NCI-H526 treated with DMSO at 0.1 percent for 48 hours (cell line): ENCODE results near the gene ZNF423.

Experiments
- DNase-seq: peaks from one replicate; lab custom pipeline; 2025; lab: John Stamatoyannopoulos, UW

ZNF423 gene

DNA sequence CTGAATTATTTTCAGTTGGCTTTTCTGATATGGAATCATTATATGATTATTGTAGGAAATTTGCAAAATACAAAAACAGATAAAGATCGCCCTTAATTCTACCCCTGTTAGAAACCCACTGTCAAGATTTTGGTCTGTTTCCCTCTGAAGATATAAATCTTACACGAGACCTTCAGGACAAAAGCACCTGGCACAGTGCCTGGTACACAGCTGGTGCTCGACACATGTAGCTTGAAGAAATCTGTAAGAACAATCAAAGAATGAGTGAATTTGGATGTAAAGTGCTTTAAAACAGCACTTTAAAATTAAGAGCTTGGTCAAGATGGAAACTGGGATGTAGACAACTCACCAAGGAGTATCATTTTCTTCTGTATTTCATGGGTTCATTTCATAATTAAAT lies 301.2 kb downstream of the ZNF423 start:
- DNase-seq, result no peak

DNA sequence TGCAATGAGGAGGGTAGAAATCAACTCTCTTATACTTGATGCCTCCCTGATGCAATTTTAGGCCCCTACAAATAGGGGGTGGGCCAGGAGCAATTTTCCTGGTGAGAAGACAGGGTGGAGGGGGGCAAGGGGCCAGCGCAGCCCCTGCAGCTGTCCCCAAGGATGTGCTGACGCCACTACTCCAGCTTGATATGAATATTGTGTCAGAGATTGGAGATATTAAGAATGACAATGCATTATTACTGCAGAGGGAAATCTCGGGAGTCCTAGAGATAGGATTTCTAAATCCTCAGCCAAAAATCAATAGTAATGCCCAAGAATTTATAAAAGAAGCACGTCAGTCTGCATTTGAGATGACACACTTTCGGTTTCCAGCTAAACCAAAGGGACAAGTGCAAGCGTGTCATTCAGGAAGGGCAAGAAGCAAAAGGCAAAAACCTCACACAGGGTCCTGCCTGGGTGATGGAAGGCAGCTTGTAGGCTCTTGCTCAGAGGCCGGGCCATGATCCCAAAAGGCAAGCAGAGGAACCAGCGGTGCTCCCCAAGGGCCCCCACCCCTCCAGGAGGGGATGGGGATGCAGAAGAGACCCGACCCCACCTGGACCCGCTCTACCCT lies 303.5 kb downstream of the ZNF423 start:
- no peak for DNase-seq

DNA sequence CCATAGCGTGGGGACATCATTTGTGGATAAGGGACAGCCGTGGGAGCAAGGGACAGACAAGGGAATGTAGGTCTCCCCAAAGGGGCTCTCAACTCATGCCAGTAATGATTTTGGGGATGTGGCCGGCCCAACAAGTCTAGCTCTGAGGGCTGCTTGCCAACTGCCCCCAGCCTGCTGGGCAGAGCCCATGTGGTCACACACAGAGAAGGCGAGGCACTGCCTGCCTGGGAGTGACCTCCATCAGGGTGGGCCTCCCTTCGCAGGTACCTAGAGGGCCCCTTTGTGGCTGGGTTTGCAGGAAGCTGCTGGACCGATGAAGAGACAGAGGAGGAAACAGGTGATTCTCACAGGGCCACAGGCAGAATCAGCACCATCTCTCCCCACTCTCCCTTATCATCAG lies 305.2 kb downstream of the ZNF423 start:
- no peak for DNase-seq

DNA sequence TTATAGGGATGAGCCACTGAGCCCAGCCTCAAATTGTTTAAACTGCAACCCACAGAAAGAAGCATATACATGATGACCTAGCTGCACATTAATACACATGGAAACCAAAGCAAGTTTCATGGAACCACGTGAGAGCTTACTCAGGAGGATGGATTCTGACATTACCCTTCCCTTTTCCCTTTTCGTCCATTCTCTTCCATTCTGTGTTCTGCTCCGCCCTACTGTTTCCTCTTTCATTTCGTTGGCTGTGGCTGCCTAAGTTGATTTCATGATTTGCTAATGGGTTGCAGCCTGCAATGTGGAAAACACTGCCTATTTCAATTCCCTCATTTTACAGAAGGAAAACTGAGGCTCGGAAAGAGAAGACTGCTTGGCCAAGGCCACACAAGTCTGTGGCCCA lies 305.8 kb downstream of the ZNF423 start:
- no peak for DNase-seq

DNA sequence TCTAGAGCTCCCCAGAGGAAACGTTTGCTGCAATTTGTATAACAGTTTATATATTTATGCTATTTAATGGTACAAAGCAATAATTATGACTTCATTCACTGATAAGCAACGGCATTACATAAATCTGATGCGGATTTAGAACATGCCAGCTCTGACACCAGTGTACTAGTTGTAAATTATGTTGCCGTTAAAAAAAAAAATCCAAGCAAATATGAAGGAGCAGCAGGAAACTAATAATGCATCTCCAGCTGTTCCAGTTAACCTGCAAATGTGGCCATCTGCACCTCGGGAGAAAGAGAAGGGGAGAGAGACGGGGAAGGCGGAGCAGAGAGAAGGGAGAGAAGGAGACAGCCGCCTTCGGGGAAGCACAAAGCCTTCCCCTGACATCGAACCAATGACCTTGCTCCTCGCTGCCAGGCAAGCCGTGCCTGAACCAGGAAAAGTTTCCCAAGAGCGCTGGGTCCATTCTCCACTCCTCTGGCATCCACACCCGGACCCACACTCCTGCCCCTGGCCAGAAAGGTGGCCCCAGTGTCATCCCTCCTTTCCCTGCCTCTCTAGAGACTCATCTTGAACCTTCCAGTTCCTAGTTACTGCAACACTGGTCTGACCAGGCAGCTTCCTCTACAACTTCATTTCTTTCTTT lies 307.5 kb downstream of the ZNF423 start:
- DNase-seq, result no peak

DNA sequence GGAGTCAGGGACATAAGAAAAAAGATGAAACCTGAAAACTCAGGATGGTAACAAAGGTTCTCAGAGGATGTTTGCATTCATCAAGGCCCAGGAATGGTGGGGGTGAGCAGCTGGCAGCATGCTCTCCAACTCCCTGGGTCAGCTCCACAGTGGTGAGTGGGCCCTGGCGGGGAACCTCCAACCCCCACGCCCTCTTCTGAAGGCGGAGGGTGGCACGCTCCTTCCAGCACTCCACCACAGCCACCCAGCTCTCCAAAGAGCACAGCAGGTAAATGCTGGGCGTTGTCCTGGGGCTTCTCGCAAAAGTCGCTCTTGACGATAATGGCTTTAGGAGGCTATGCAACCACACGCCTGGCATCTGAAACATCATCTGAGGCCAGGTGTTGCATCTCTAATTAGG lies 308.5 kb downstream of the ZNF423 start:
- DNase-seq, result no peak

DNA sequence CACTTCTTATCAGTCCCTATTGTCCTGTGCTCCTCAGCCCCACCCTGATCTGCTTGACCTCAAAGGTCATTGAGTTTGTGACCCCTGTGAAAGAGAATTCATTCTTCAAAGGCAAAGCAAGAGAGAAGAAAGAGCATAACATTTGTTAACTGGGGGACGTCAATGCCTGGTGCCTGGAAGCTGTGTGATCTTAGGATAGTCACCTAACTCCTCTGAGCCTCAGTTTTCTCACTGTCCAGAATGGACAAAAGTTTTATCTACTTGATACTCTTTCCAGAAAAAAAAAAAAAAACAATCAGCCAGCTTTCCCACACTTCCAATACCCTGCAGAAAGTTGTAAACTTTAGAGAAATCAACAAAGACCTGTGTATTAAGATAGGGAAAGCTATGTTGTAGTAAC lies 309.2 kb downstream of the ZNF423 start:
- no peak for DNase-seq

DNA sequence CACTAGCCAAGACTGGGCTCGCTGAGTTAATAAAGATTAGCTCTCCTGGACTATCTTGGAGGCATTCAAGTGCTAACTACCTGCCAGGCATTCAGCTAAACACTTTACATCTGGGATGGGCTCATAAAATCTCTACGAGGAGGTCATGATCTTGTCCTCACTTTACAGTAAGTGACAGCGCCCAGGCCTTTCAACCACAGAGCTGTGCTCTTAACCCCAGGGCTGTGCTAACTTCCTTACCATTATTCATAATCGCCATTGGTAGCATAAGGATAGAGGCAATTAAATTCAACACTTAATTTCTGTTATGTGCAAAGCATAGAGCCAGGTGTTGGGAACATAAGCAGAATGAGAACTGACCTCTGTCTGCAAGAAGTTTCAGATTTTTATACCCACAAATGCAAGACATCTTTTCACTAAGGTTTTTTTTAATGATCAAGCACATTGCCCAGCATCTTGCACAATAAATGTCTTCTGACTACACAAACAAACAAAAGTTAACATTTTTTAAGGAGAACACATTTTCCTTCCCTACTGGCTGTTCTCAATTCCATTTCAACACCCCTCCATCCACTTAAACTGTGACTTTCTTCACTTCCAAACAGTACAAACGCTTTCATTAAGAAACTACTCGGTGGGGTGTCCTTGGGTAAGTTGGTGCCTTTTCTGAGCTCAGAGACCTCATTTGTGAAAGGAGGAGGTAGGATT lies 310.0 kb downstream of the ZNF423 start:
- no peak for DNase-seq

DNA sequence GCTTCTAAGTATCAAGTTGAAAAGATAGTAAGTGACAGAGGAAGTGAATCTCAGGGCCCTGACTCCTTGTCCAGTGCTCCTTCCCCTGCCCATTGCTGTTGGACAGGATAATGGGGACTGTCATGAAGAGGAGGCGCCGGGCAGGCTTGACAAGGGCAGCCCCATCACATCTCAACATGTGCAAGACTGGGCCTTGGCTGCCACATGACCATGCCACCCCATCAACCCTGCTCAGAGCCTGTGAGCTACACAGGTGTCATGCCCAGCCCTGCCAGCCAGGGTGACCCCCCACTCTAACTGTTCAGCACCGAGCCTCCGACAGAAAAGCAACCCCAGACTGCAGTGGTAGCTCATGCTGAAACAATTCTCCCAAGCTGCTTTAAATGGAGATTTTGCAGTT lies 310.7 kb downstream of the ZNF423 start:
- DNase-seq, result no peak

DNA sequence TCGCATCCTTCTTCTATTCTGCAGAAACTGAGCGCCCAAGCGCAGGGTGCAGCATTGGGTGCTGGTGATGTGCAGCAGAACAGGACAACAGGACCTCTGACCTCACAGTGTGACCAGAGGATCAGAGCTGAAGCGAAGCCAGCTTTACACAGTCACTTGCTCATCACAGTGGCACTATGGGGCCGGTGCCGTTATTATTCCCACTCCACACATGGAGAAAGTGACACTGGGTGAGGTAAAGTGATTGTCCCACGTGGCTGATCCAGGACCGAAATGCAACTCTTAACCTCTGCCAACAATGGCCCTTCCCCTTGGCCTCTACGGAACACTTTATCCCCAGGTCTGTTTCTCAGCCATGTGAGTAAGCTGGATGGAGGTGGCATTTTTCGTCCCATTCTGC lies 311.1 kb downstream of the ZNF423 start:
- no peak for DNase-seq

DNA sequence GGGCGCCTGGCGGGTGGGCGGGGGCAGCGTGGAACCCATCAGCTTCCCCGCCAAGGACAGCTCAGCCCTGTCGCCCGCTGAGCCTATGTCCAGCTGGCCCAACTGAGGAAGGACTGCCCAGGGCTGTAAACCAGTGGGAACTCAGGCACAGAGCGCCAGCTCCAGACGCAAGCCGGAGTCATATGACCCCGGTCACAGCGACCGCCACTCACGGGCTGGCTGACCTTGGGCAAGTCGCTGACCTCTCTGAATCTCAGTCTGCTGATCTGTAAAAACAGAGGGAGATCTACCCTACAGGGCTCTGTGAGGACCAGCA lies 312.3 kb downstream of the ZNF423 start:
- DNase-seq, result no peak

DNA sequence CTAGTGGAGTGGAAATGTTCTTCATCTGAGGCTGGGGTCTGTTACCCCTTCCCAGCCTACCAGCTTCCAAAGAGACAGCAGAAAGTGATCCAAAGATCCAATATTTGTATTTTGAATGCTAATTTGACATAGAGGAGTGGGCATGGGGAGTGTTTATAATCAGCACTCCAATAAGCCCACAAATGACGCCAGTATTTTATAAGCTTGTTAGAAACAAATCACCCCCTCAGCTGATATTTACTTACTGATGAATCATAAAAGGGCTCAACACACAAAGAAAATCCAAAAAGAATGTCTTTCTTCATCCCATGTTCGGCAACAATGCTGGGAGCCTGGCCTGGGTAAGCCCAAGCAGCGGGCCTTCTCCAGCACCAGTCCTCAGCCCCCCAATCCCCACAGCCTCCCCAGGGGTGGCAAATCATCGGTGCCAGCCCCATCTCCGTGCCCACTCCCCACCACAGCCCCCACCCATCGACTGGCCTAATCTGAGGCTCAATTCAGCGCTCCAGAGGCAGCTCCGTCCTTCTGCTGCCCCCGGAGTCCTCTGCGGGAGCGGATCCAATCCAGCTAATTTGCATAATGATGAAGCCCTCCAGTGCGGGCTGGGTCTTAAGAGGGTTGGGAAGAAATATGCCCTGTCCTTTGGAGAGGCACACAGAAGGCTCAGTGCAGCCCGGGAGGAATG lies 312.8 kb downstream of the ZNF423 start:
- no peak for DNase-seq

DNA sequence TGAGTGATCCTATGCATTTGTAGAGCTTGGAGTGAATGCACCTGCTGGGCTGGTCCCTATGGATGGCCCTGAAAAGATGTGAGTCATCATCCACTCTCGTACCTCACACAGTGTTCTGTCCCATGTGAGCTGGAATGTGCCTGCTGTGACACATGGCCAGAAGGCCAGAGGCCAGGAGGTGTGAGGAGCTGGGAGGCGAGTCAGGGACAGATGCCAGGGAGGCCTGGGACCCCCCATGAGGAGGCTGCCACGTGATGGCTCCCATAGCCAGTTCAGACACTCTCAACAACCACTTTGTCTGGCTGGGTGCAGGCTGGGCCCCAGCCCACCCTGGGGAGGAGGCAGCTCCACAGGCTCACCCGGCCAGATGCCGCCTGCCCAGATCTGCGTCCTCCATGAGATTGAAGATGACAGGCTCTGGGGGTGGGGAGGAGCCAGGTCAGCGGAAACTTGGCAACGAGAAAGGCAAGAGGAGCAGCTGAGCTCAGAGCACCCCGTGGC lies 313.5 kb downstream of the ZNF423 start:
- no peak for DNase-seq

DNA sequence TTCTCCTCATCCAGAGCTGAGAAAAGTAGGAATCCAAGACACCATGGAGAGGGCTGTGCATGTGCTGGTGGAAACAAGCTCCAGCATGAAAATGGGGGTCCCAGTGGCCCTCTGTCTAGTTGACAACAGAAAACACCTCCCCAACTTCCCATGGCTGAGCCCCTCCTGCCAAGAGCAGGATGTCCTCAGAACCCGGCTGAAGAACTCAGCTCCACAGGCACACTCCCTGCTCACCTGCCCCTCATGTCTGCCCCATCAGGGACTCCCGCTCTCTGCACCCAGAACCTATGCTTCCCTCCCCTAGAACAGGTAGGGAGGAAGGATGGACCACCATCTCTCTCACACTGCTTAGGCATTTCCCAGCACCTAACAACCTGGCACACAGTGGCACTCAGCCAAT lies 315.1 kb downstream of the ZNF423 start:
- no peak for DNase-seq

DNA sequence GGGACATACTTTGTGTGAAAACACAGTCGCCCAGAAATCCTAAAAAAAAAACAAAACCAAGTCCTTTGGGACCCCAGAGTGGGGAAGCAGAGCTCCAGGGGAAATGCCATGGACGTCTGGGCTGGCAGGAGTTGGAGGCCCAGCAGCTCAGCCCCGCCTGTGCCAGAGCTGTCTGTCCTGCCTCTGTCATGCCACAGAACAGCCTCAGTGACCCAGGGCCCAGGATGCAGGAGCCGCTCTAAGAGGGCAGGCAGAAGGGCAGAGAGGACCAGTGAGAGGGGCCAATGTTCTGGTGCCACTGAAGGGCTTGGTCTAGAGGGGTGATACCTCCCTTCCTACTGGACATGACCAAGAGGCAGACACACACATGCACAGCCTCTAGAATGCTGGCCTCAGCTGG lies 316.2 kb downstream of the ZNF423 start:
- no peak for DNase-seq

DNA sequence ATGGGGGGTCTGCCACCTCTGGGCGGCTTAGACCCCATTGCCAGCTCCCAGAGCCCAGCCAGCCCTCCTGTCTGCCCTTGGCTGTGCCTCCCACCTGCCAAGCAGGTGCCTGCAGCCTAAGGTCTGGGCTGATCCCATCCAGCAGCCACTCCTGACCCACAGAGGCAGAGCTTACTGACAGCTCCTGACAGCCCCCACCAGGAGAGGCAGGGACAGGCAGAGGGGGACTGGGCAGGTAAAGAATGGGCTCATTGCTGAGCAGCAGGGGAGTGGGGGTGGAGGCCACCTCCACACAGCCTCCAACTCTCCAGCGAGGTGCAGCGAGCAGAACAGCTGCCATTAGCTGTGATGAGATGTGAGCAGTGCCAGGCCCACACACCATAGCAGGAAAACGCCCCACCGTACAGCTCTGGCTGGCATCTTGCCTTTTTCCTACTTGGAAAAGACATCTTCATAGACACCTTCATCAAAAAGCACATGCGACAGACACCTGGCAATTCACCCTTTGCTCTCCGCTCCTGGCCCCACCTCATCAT lies 317.9 kb downstream of the ZNF423 start:
- no peak for DNase-seq

DNA sequence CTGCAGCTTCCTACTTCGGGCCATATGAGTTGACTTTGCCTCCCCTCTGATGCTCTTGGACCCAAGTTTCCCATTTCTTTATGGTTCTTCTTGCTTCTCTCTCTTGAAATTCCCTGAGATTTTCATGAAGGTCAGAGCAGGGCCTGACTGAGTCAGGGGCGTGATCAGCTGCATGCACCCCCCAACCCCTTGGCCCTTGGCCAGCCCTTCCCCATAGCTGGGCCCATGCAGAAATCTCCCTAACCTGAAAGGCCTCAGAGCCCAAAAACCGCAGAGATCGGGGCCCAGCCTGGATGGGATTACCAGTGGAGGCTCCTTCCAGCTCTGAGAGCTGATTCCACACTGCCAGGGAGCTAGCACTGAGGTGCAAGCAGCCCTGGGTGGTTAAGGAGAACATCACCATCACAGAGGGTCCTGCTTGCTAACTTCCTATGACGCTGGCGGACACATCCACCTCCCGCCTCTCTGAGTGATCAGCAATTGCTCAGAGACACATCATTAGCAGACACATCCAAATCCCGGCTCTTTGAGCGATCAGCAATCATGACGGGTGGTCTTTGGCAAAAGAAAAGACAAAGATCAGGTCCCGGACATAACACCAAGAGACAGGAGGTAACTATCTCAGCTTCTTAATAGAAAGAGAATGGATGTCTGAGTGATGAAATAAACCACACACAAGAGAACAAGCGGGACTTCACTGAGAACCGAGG lies 320.9 kb downstream of the ZNF423 start:
- no peak for DNase-seq

DNA sequence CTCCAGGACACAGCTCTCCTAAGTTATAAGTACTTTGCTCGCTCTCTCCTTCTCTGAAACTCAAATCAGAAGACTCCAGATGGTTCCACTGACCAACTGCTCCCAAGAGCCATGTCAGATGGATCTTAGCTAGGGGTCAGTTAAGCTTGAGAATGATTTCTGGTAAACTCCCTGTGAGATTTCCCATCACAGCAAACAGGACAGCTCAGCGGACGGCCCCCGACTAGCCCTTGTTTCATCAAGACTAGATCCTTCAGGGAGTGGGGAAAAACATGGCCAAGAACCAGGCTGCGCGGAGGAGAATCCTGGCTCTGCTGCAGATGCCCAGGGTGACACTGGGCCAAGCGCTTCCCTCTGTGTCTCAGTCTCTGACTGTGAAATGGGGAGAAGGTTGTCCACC lies 322.5 kb downstream of the ZNF423 start:
- DNase-seq, result no peak

DNA sequence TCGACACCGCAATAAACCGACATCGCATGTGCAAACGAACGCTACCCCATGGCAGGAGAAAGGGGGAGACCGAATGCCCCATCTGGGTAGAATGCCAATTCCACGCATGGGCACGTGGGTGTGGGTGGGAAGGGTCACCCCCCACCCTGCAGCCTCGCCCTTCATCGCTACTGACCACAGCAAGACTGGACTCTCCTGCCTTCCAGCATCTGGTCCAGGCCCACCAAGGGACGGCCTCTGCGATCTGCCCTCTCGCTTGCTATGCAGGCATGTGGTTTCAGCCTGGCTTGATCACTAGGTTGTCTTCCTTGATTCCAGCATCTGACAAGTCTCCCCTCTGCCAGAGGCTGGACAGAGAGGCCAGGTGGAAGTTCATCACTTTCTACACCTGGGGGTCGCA lies 323.0 kb downstream of the ZNF423 start:
- DNase-seq, result no peak

DNA sequence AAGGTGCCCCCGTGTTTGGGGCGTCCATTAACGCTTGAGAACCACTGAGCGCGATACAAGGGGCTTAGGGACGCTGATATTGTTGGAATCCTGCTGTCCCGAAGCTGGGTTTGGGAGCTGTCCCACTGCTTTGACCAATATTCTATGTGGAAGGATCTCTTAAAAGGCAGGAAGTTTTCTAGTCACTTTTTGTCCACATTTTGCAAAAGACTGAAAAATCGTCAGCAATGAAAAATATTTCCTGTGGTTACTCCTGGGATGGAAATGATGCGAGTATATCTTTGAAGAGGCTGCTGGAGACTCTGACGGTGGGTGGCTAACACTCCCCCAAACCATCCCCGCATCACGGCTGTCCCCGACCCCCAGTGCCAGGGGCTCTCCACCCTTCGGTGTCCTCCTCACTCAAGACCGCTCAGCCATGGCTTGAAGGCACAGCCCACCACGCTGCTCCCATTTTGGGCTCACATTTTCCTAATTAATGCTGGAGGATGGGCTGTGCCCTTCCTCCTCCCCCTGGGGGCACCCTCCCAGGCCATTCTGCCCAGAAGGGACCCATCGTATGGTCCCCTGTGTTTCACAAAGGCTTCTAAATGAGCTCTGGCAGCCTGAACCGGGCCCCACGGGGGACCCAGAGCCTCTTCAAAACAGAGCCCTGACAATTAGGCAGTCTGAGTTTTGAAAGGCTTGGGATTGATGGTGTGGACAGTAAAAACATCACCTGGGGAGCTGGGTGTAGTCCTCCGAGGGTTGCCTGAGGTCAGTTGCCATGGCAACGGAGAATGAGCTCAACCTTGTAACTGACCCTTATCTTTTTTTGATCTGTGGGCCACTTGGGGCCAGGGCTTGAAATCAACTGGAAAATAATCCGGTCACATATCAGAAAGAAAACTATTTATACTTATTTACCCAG lies 323.7 kb downstream of the ZNF423 start:
- DNase-seq, result no peak

DNA sequence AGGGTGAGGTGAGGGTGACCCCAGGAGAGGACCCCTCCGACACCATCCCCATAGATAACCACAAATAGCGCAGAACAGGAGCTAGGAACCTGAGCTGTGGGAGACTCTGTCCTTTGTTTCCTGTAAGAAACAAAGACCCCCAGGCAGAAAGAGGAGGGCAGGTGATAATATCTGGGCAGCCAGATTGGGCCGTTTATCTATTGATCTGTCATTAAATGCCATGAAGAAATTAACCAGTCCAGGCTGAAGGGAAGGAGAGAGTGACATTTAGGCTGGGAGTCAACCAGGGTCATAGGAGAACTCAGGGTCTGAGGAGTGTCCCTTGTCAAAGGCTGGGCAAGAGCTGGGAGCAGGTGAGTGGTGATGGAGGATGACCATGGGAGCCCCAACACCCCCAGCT lies 324.5 kb downstream of the ZNF423 start:
- no peak for DNase-seq
